HG03103 (cell line): Measurements from ENCODE around the gene TEX2.
"Not testable (repeated sequence)": the region's sequence is repeated elsewhere in the genome, so short reads cannot be mapped to it uniquely, and the experiment has no call there.

Source experiments
- ATAC-seq: cut with Tn5 transposase; IDR thresholded peaks from one replicate; pipeline ENCODE4 v1.9.1; 2021; ENCODE audit warnings: low read depth; ENCODE audit not compliant: unreplicated experiment

The TEX2 gene

GRCh38 chr17:64240741-64241347, 22.2 kb downstream of the TEX2 start:
- no peak for ATAC-seq

- ATAC-seq = no peak
Observed at GRCh38 chr17:64240261-64240740, 22.8 kb downstream of the TEX2 start.

- not testable (repeated sequence) for ATAC-seq
Observed at GRCh38 chr17:64238449-64238848, 24.6 kb downstream of the TEX2 start.

GRCh38 chr17:64236827-64237403, 26.1 kb downstream of the TEX2 start:
- no peak for ATAC-seq

- no peak for ATAC-seq
Observed at GRCh38 chr17:64234961-64235360, 28.1 kb downstream of the TEX2 start.

GRCh38 chr17:64232466-64233262, 30.4 kb downstream of the TEX2 start:
- ATAC-seq = no peak

GRCh38 chr17:64231567-64232141, 31.4 kb downstream of the TEX2 start:
- ATAC-seq = no peak

- ATAC-seq = no peak
Observed at GRCh38 chr17:64230791-64231408, 32.2 kb downstream of the TEX2 start.

GRCh38 chr17:64229815-64230728, 33.0 kb downstream of the TEX2 start:
- no peak for ATAC-seq

GRCh38 chr17:64226132-64226531, 36.9 kb downstream of the TEX2 start:
- ATAC-seq = no peak

- ATAC-seq = no peak
Observed at GRCh38 chr17:64225410-64225809, 37.6 kb downstream of the TEX2 start.

GRCh38 chr17:64223931-64224629, 39.0 kb downstream of the TEX2 start:
- ATAC-seq = no peak

GRCh38 chr17:64223283-64223682, 39.8 kb downstream of the TEX2 start:
- no peak for ATAC-seq

- ATAC-seq = no peak
Observed at GRCh38 chr17:64221679-64222078, 41.4 kb downstream of the TEX2 start.

- not testable (repeated sequence) for ATAC-seq
Observed at GRCh38 chr17:64220604-64221003, 42.5 kb downstream of the TEX2 start.

- ATAC-seq = no peak
Observed at GRCh38 chr17:64219571-64219970, 43.5 kb downstream of the TEX2 start.

- no peak for ATAC-seq
Observed at GRCh38 chr17:64218066-64218465, 45.0 kb downstream of the TEX2 start.

- ATAC-seq = no peak
Observed at GRCh38 chr17:64217249-64217691, 45.8 kb downstream of the TEX2 start.
